ENCODE results near the gene MSN.

Gene MSN

GRCh38 chrX:65697915-65698796 lies 30.7 kb downstream of the MSN start:
- Histone ChIP-seq H3K27me3 (replicated peaks; ENCODE audit: insufficient read depth, low read length) (no peaks in the 10 kb centered on the region), H3K27ac (ENCODE audit: low read length) (peak overlapping the region; percentile 89), H2AFZ (ENCODE audit: low read length) (no peak overlapping the region), H4K20me1 (ENCODE audit: insufficient read depth, low read length) (no peaks in the 10 kb centered on the region), H3F3A (ENCODE audit: insufficient read depth, low read length) (peaks cover 35% of the 10 kb centered on the region), H3K4me2 (ENCODE audit: low read depth, low read length) (peak overlapping the region; percentile 49), H3K36me3 (replicated peaks; ENCODE audit: insufficient read depth, low read length) (no peaks in the 10 kb centered on the region), H3K9me3 (replicated peaks; ENCODE audit: insufficient read depth, low read length) (no peaks in the 10 kb centered on the region), H3K4me1 (ENCODE audit: low read length) (peaks cover 71% of the 10 kb centered on the region), H3K9ac (ENCODE audit: low read length) (peak overlapping the region; percentile 21; the same call in 1 of the 2 replicates), H3K9me2 (replicated peaks; ENCODE audit: insufficient read depth, low read length) (no peaks in the 10 kb centered on the region), H3K79me2 (ENCODE audit: low read length) (peaks cover 88% of the 10 kb centered on the region), H3K4me3 (ENCODE audit: low read length) (peak overlapping the region; percentile 10; the same call in 1 of the 2 replicates)
- DNase-seq = peak; percentile 79
- no peak for TF ChIP-seq EZH2 (optimal IDR thresholded peaks at IDR 0.05; ENCODE audit: low read depth, low read length)
- TF ChIP-seq CTCF (IDR thresholded peaks at IDR 0.05; ENCODE audit: low read length) = no peak
- no peak for TF ChIP-seq EZH2phosphoT487 (IDR thresholded peaks at IDR 0.05; ENCODE audit: low read length)

- Histone ChIP-seq H3K27me3 (replicated peaks; ENCODE audit: insufficient read depth, low read length) (no peaks in the 10 kb centered on the region), H4K20me1 (ENCODE audit: insufficient read depth, low read length) (0 out of 2 replicates have a peak, but pooled peaks cover 3% of the 10 kb centered on the region), H3K4me1 (ENCODE audit: low read length) (peaks cover 59% of the 10 kb centered on the region), H3K79me2 (ENCODE audit: low read length) (peaks cover 92% of the 10 kb centered on the region), H3K9me3 (replicated peaks; ENCODE audit: insufficient read depth, low read length) (no peaks in the 10 kb centered on the region), H3F3A (ENCODE audit: insufficient read depth, low read length) (peaks cover 19% of the 10 kb centered on the region), H3K9ac (ENCODE audit: low read length) (no peak overlapping the region), H3K4me2 (ENCODE audit: low read depth, low read length) (no peak overlapping the region), H3K27ac (ENCODE audit: low read length) (no peak overlapping the region), H3K4me3 (ENCODE audit: low read length) (no peak overlapping the region), H3K9me2 (replicated peaks; ENCODE audit: insufficient read depth, low read length) (no peaks in the 10 kb centered on the region), H2AFZ (ENCODE audit: low read length) (no peak overlapping the region), H3K36me3 (replicated peaks; ENCODE audit: insufficient read depth, low read length) (no peaks in the 10 kb centered on the region)
- no peak for DNase-seq
- TF ChIP-seq EZH2 (optimal IDR thresholded peaks at IDR 0.05; ENCODE audit: low read depth, low read length) = no peak
- TF ChIP-seq EZH2phosphoT487 (IDR thresholded peaks at IDR 0.05; ENCODE audit: low read length) = no peak
- no peak for TF ChIP-seq CTCF (IDR thresholded peaks at IDR 0.05; ENCODE audit: low read length)
Measured at GRCh38 chrX:65702956-65703355, 35.5 kb downstream of the MSN start.

- Histone ChIP-seq H3K27ac (ENCODE audit: low read length) (peak overlapping the region; percentile 33; the same call in 1 of the 2 replicates), H2AFZ (ENCODE audit: low read length) (no peak overlapping the region), H3K4me1 (ENCODE audit: low read length) (peaks cover 37% of the 10 kb centered on the region), H3K36me3 (replicated peaks; ENCODE audit: insufficient read depth, low read length) (no peaks in the 10 kb centered on the region), H3F3A (ENCODE audit: insufficient read depth, low read length) (peaks cover 10% of the 10 kb centered on the region), H4K20me1 (ENCODE audit: insufficient read depth, low read length) (0 out of 2 replicates have a peak, but pooled peaks cover 3% of the 10 kb centered on the region), H3K4me2 (ENCODE audit: low read depth, low read length) (peak overlapping the region; percentile 40; the same call in 1 of the 2 replicates), H3K27me3 (replicated peaks; ENCODE audit: insufficient read depth, low read length) (no peaks in the 10 kb centered on the region), H3K9me3 (replicated peaks; ENCODE audit: insufficient read depth, low read length) (no peaks in the 10 kb centered on the region), H3K9ac (ENCODE audit: low read length) (no peak overlapping the region), H3K9me2 (replicated peaks; ENCODE audit: insufficient read depth, low read length) (no peaks in the 10 kb centered on the region), H3K79me2 (ENCODE audit: low read length) (peaks cover 95% of the 10 kb centered on the region), H3K4me3 (ENCODE audit: low read length) (no peak overlapping the region)
- no peak for TF ChIP-seq CTCF (IDR thresholded peaks at IDR 0.05; ENCODE audit: low read length)
- no peak for TF ChIP-seq EZH2phosphoT487 (IDR thresholded peaks at IDR 0.05; ENCODE audit: low read length)
- TF ChIP-seq EZH2 (optimal IDR thresholded peaks at IDR 0.05; ENCODE audit: low read depth, low read length) = no peak
- peak; percentile 70 for DNase-seq
Measured at GRCh38 chrX:65705439-65705838, 38.0 kb downstream of the MSN start.

All from MM.1S (cell line).